SHP77 treated with DMSO at 0.1 percent for 48 hours (cell line): ENCODE results near the gene CSTF3.
A peak's percentile ranks its signal among the peaks of the same experiment; 100 is the strongest.
"Not testable (repeated sequence)": the region's sequence is repeated elsewhere in the genome, so short reads cannot be mapped to it uniquely, and the experiment has no call there.

Experiments used
- DNase-seq: peaks from one replicate; lab custom pipeline; 2025; lab: John Stamatoyannopoulos, UW

CSTF3 gene

DNA sequence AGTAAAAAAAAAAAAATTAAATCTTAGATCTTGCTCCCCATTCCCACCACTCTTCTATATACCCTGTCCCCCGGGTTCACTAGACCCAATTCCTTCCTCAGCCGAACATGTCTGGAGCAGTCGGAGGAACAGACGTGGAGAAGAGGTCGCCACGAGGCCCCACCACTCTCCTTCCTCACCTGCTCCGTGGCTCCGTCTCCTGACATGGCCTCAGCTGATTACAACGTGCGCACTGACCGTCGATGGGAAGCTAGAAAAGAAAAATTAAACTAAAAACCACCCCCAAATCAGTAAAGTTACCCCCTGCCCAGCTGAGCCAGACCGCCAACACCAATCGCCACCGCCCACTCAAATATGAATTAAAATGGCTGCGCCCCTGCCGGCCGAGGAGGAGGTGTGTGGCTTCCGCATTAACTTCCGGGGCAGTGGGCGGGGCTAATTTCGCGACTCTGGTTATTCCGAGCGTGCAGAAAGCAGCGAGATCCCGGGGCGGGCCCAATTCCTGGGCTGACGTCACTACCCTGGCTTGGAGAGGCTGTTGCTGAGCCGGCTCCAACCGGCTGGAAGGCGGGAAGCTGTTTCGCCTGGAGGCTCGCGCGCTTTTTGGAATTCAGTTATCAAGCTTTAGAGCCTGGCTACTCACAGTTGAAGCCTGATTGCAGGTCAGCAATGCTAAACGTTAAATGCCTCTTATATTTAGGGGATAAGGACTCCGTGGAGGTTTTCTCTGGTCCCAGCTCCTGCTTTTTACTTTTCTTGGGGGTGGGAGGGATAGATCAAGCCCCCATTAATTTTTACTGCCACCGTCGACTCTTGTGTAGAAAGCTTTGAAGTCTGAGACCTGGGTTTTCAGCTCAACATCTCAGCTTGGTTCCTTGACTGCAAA is at the start of gene CSTF3:
Gene CSTF3 (minus strand): TSS at position 361 of the 886 bp plus-strand sequence. CDS start 155 bp downstream, at position 206.
- peak; percentile 98 for DNase-seq

DNA sequence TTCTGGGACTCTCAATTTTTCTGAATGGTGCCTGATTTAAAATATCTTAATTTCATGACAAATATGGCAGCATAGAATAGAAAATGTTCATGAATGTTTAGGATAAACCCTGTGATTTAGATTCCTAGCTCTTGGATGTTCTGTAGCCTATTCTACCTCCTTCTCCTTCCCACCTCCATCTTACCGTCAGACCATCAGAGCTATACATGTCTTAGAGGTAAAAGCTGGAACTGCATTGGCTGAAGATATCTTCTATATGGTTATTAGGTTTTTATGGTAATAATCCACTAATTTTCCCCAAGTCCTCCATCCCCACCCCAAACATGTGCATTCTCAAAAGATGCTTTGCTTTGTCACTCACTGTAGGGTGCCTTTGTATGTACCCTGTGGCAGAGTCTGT is 46.9 kb upstream of the CSTF3 start:
- DNase-seq = no peak

DNA sequence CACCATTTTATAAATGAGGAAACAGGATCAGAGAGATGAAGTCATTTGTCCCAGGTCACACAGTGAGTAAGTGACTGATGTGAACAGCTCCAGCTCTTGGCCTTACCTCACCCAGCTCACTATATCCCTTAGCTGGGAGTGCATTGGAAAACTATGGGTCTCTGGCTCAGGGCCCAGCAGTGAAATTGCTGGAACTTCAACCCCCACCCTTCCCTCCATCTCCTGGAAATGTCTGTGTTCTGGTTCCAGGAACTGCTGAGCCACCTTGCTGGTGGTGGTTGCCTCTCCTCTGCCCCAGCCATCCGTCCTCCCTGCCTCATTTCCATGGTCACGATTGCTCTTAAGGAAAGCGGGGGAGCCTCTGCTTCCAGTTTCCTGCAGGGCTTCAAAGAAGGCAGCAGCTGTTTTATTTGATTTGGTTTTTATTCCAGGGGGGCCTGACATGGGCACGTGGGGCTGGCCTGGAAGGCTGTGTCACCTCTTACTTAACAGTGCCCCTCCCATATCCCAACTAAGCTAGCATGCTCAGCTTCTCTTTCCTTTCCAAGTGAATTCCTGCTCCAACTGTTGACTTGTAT is 46.2 kb upstream of the CSTF3 start:
- DNase-seq = no peak

GRCh38 chr11:33197915-33198727 is 36.8 kb upstream of the CSTF3 start:
- no peak for DNase-seq

DNA sequence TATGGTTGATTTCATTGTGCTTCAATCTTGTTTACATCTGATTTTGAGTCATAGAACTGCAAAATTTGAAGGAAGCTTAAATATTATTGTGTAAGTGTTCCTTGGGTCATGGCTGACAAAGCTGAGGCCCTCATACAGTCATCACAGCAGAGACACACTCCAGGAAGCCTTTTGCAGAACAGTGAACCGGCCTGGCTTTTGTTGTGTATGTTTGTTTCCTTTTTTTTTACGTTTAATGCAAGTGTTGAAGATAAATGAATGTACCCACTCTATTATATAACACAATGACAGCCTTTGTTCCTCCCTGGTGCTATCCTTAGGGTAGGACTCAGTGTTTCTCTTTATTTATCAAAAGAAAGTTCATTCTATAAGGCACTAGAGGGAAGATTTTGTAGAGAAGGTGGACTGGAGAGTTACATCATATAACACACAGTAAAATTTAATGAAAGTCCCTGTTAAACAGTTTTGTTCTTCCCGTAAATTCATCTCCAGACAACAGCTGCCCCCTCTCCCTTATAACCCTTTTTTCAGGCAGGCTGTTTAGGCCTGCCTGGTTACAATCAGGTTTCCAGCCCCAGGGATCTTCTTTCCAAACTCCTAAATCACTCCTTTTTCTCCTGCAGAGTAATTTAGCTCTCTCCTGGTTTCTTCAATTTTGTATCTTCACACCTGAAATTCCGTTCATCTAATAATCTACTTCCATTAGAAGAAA is 34.3 kb upstream of the CSTF3 start:
- no peak for DNase-seq

- DNase-seq = no peak
These were observed 33.2 kb upstream of the CSTF3 start for GRCh38 chr11:33194455-33194854.

DNA sequence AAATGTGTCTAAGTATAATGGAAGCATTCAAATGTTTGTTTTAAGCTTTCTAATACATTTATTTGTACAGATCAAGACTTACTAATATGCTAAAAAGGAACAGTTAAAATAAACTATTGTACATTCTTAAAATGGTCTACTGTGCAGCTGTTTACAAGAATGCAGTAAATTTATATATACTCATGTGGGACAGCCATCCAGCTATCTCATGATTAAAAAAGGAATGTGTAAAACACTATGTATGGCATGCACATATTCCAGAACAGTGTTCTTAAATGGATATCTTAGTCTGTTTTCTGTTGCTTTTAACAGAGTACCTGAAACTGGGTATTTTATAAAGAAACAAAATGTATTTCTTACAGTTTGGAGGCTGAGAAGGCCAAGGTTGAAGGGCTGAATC is 30.2 kb upstream of the CSTF3 start:
- no peak for DNase-seq

DNA sequence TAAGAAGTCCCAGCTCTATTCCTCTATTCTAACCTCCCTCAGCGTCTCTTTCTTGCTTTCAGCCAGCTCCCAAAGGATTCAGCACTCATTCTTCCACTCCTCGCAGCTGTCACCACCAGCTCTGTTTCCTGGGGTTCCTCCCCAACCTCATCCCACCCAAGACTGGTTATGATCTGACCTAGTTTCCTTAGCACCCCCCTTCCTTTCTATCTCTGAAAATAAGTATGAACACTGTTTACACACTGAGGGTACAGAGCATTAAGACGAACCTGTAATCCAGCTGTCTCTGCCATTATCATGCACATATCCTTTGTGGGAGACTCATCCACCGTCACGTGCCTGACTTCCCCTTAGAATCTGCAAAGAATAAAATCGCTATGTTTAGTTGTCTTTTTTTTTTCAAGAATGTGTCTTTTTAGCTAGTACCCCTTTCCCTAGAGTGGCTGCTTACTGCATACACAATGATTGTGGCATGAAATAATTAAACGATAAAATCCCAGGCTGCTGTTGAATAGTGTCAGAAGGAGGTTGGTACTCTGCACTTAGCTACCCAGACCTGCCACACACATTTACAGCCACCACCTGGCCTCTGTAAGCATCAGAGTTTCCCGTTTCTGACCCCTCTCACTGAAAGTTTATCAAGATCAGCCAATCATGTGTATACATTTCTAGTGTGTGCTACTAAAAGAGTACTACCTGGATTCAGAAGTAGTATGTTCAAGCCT is 26.9 kb upstream of the CSTF3 start:
- no peak for DNase-seq

GRCh38 chr11:33185756-33186155 is 24.5 kb upstream of the CSTF3 start:
- DNase-seq = no peak

DNA sequence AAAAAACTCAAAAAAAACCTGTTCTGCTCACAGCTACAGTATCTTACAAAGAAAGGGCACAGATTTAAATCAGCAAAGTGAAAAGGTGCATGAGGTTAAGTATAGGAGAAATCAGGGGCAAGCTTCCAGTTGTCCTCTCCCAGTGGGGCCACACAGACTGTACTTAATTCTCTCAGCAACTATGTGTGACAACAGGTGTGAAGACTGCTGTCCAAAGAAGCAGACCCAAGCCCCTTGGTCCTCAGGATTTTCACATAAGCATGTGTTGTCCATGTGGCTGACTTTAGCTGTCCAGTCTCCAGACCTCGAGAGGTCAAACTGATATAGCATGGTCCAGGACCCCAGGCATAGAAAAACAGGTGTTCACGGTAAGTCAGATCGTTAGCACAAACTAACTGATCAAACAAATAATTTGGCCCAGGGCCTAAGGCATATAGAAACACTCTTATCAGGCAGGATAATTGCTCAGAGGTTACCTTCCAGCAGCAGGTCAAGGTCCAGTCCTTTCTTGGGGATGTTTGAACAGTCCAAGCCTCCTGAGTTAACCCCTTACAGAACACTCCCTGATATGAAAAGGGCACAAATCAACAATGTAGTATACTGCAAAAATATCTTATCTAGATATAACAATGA is 21.1 kb upstream of the CSTF3 start:
- no peak for DNase-seq

DNA sequence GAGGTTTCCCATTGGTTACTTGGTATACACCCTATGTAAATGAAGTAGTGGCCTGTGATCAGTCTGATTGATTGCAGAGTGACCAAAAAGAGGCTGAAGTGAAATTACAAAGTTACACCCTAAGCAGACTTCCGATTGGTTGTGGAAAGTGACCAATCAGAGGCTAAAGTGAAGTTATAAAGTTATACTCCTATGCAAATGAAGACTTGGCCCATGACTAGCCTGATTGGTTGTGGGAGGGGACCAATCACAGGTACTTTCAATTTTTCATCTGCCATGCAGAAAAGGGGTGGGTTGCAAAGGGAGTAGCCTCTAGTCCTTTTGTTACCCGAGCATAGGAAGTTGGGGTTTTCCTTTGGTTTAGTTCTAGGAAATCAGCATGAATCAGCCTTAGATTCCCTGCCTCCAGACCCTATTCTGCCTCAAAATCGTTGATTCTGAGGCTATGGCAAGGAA is 18.1 kb upstream of the CSTF3 start:
- DNase-seq = no peak

GRCh38 chr11:33178443-33179180 is 17.3 kb upstream of the CSTF3 start:
- no peak for DNase-seq

DNA sequence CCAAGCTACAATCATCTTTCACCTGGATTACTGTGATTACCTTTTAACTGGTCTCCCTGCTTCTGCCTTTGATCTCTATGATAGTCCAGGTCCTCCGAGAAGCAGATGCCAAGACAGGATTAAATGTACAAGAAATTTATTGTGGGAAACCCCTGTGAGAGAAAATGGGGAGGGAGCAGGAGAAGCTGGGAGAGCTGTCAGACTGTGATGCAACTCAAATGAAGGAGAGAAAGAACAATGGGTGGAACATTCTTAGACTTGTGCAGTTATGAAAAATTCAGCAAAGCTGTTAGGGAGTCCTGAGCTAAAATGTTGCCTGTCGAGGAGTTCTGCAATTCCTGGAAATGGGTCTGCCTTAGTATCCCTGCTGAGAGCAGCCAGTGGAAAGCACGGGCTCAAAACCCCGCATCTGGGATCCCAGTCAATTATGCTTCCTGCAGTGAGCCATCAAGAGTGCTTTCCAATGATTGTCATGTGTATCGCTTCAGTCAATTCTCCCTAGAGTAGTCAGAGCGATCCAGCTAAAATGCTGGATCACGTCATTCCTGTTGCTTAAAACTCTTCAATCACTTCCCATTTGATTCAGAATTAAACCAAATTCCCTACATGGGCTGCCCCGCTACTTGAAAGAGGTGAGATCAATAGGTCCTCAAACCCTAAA is 16.5 kb upstream of the CSTF3 start:
- no peak for DNase-seq

GRCh38 chr11:33176760-33177159 is 15.5 kb upstream of the CSTF3 start:
- not testable (repeated sequence) for DNase-seq

DNA sequence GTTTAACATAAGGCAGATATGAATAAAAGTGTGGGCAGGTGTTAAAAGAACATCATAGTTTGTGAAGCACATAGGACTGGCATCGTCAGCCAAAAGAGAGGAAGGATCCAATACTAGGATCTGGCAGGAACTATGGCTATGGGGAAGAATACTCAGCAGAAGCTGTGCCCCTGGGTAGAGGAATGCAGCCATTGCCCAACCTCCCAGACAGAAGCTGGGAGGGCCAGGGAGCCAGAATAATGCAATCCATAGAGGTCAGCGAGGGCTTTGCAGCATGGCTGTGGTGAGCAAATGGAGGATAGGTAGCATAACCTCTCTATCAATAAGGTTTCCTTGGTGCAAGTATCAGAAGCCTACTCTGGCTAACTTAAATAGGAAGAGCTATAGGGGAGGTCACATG is 11.7 kb upstream of the CSTF3 start:
- DNase-seq = no peak

- no peak for DNase-seq
These were observed 11.1 kb upstream of the CSTF3 start for GRCh38 chr11:33172345-33172744.

DNA sequence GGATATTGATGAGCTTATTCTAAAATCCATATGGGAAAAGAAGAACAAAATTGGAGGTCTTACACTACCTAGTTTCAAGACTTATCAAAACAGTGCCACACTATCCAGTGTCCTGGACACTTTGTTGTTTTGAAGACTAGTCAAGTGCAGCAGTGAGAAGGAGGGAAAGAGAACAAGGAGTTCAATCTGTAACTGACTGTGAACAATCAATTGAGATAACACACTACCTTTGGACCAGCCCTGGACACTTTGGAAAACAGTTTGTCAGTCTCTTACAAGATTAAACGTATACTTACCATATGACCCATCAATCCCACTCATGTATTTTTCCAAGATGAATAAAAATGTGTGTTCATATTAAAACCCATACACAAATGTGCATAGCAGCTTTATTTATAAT is 10.0 kb upstream of the CSTF3 start:
- DNase-seq = no peak

DNA sequence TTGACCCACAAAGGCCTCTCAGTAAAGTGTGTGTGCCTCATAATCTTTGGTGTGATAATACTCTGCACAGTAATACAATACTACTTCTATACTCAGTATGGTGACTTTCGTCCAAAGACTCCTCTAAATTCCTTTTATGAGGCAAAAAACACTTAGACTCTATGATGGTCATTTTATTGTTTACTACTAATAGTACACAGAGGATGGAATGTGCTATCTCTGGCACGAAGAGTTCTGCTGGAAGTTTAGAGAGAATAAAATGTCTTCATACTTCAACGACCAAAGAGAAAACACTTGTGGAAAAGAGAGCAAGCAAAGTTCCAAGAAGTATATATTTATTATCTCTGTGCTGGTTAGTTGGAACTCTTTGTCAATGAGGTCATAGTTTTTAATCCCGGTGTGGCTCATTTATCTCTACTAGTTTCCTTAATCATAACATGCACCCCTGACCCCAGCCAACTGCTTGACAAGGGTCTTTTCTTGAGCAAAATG is 7.5 kb upstream of the CSTF3 start:
- no peak for DNase-seq

- DNase-seq = no peak
These were observed 1.6 kb upstream of the CSTF3 start for GRCh38 chr11:33162831-33163230.
